ENCODE data around the gene PLBD2. TPM values are rescaled to one million over a fixed set of nuclear protein-coding genes. Genes with fewer than 3 reads are reported as not detected.

Gene PLBD2
- total RNA-seq, 1 experiment from 2014 or later: 31.4 TPM

- H3K4me3 Mint-ChIP-seq: no peak overlapping the region
Measured at GRCh38 chr12:113361574-113362370, 3.4 kb downstream of the PLBD2 start.

More at GRCh38 chr12:113361574-113362370, 3.4 kb downstream of the PLBD2 start:
- Histone ChIP-seq H3K79me2 (ENCODE audit: insufficient read depth, low read length) (no peaks in the 10 kb centered on the region), H3K4ac (ENCODE audit: low read depth, low read length) (no peak overlapping the region), H2BK15ac (ENCODE audit: low read depth, low read length) (no peak overlapping the region), H2BK20ac (ENCODE audit: low read depth, low read length, poor library complexity, severe bottlenecking) (no peak overlapping the region), H2BK12ac (ENCODE audit: insufficient read length, low read depth, low read length) (no peak overlapping the region), H3K79me1 (ENCODE audit: insufficient read depth, low read depth, low read length, poor library complexity, severe bottlenecking) (peaks cover 8% of the 10 kb centered on the region), H3K4me1 (ENCODE audit: insufficient read depth, low read length) (peaks cover 5% of the 10 kb centered on the region; the same call in 1 of the 2 replicates), H2AK5ac (ENCODE audit: insufficient read length, low read length) (no peak overlapping the region), H4K20me1 (ENCODE audit: control insufficient read depth, insufficient read depth, insufficient read length) (no peaks in the 10 kb centered on the region), H4K91ac (ENCODE audit: insufficient read length, low read depth, low read length) (no peak overlapping the region), H2BK5ac (ENCODE audit: insufficient read length, low read length) (no peak overlapping the region), H4K8ac (replicated peaks; ENCODE audit: insufficient read length, low read depth, low read length) (no peak overlapping the region), H3T11ph (ENCODE audit: low read length) (no peak overlapping the region), H3K27ac (ENCODE audit: insufficient read length, low read depth, low read length) (no peak overlapping the region), H3K23me2 (ENCODE audit: insufficient read length, low read depth, low read length, poor library complexity, severe bottlenecking) (peaks cover 7% of the 10 kb centered on the region), H3K9ac (ENCODE audit: extremely low read depth, insufficient read length, low read length) (no peak overlapping the region), H3K56ac (ENCODE audit: insufficient read length, low read depth, low read length) (no peak overlapping the region), H3K18ac (ENCODE audit: insufficient read length, low read depth, low read length) (no peak overlapping the region), H3K27me3 (ENCODE audit: insufficient read depth, low read length) (no peaks in the 10 kb centered on the region), H3K9me3 (ENCODE audit: control insufficient read depth, low read depth, low read length) (no peaks in the 10 kb centered on the region), H3K4me2 (ENCODE audit: insufficient read depth, insufficient read length, low read length) (no peak overlapping the region), H3K23ac (ENCODE audit: insufficient read length, low read depth, low read length) (no peak overlapping the region), H2AFZ (ENCODE audit: low read length) (no peak overlapping the region), H3K14ac (ENCODE audit: insufficient read depth, low read length) (no peak overlapping the region), H2BK120ac (ENCODE audit: low read depth, low read length, poor library complexity, severe bottlenecking) (no peak overlapping the region), H4K5ac (ENCODE audit: insufficient read length, low read depth, low read length) (no peak overlapping the region)
- WGBS (ENCODE audit: extremely low coverage, insufficient read length, low lambda C conversion rate): no CpG with 5 or more reads among the region's 12 CpGs
- no peaks in the 10 kb centered on the region; a peak in 1 of 5 replicates for H3K9me3 Mint-ChIP-seq
- TF ChIP-seq CTCF (conservative IDR thresholded peaks at IDR 0.05): no peak
- no peak overlapping the region for H3K27ac Mint-ChIP-seq
- no peaks in the 10 kb centered on the region for H3K27me3 Mint-ChIP-seq (ENCODE audit: low read depth)
- no peak for DNase-seq
- peaks cover 5 to 16% (median 13%) of the 10 kb centered on the region in 3 experiments; a peak in 6 of 7 replicates for H3K36me3 Mint-ChIP-seq (ENCODE audit: insufficient read depth in 1 of 3, low read depth in 3 of 3)
- H3K4me1 Mint-ChIP-seq: peaks cover 10 to 17% of the 10 kb centered on the region in 2 experiments
